Testis (tissue), 2 donors: Measurements from ENCODE around the gene CCT5.

Source experiments
- POLR2A ChIP-seq: fragments of 450-650 bp; IDR thresholded peaks from one replicate; pipeline ENCODE4 v1.6.1; 2017; ENCODE audit warnings: antibody characterized with exemption, mild to moderate bottlenecking, moderate library complexity
- TF ChIP-seq, protein P1 (sequence below), 3 experiments: fragments of 450-650 bp in 2 of 3; fragments of 200-600 bp in 1 of 3; sonication (generic) in 1 of 3; IDR thresholded peaks; one replicate each; pipeline ENCODE4 v1.5.1; 2016 to 2019; ENCODE audit warnings: antibody characterized with exemption in 3 of 3, mild to moderate bottlenecking in 2 of 3, moderate library complexity in 1 of 3

GRCh38 chr5:10268100-10268499, 18.0 kb downstream of the CCT5 start:
- TF ChIP-seq, protein P1, sequence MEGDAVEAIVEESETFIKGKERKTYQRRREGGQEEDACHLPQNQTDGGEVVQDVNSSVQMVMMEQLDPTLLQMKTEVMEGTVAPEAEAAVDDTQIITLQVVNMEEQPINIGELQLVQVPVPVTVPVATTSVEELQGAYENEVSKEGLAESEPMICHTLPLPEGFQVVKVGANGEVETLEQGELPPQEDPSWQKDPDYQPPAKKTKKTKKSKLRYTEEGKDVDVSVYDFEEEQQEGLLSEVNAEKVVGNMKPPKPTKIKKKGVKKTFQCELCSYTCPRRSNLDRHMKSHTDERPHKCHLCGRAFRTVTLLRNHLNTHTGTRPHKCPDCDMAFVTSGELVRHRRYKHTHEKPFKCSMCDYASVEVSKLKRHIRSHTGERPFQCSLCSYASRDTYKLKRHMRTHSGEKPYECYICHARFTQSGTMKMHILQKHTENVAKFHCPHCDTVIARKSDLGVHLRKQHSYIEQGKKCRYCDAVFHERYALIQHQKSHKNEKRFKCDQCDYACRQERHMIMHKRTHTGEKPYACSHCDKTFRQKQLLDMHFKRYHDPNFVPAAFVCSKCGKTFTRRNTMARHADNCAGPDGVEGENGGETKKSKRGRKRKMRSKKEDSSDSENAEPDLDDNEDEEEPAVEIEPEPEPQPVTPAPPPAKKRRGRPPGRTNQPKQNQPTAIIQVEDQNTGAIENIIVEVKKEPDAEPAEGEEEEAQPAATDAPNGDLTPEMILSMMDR (IDR thresholded peaks at IDR 0.05), result no peak
- no peak for TF ChIP-seq POLR2A
